ENCODE measurements around the gene CALN1. TPM values are rescaled to one million over a fixed set of nuclear protein-coding genes. Genes with fewer than 3 reads are reported as not detected.

CALN1 gene
- total and polyA plus RNA-seq, 9 donors = under 0.01 to 0.18 (median 0.13) TPM; not detected in 2

- no peak overlapping the region for H3K27ac ChIP-seq
- H3K4me3 ChIP-seq = no peak overlapping the region
- DNase-seq = no peak
- intact Hi-C loops (cut with DNase I) = no loop called here
- no peaks in the 10 kb centered on the region for H3K36me3 ChIP-seq
- no peak for TF ChIP-seq CTCF (IDR thresholded peaks at IDR 0.05)
- no peak for TF ChIP-seq POLR2A (IDR thresholded peaks at IDR 0.05)
- TF ChIP-seq EP300 (IDR thresholded peaks at IDR 0.05) = no peak
- no peaks in the 10 kb centered on the region for H3K9me3 ChIP-seq
- 87 to 92% (median 89%) methylated on average over 17 of the region's 17 CpGs for WGBS, 3 donors
- no peaks in the 10 kb centered on the region for H3K4me1 ChIP-seq (ENCODE audit: insufficient read depth)
- no peaks in the 10 kb centered on the region for H3K27me3 ChIP-seq
Measured at GRCh38 chr7:71942115-71942514, 470.0 kb downstream of the CALN1 start.

- DNase-seq = no peak
- no peaks in the 10 kb centered on the region for H3K36me3 ChIP-seq
- H3K4me1 ChIP-seq (ENCODE audit: insufficient read depth) = no peaks in the 10 kb centered on the region
- H3K4me3 ChIP-seq = no peak overlapping the region
- 68 to 77% (median 74%) methylated on average over 4 of the region's 4 CpGs for WGBS, 3 donors
- intact Hi-C loops (cut with DNase I) = no loop called here
- TF ChIP-seq POLR2A (IDR thresholded peaks at IDR 0.05) (no peak), EP300 (IDR thresholded peaks at IDR 0.05) (no peak), CTCF (IDR thresholded peaks at IDR 0.05) (no peak)
- H3K9me3 ChIP-seq = no peaks in the 10 kb centered on the region
- H3K27me3 ChIP-seq = no peaks in the 10 kb centered on the region
- no peak overlapping the region for H3K27ac ChIP-seq
Measured at GRCh38 chr7:71937840-71938371, 474.2 kb downstream of the CALN1 start.

- intact Hi-C loops (cut with DNase I) = no loop called here
- no peaks in the 10 kb centered on the region for H3K9me3 ChIP-seq
- H3K36me3 ChIP-seq = no peaks in the 10 kb centered on the region
- no peak for TF ChIP-seq POLR2A (IDR thresholded peaks at IDR 0.05)
- no peak for TF ChIP-seq CTCF (IDR thresholded peaks at IDR 0.05)
- TF ChIP-seq EP300 (IDR thresholded peaks at IDR 0.05) = no peak
- no peak overlapping the region for H3K27ac ChIP-seq
- no peak overlapping the region for H3K4me3 ChIP-seq
- no peak for DNase-seq
- WGBS, 3 donors = 83 to 95% (median 83%) methylated on average over 5 of the region's 5 CpGs
- H3K27me3 ChIP-seq = no peaks in the 10 kb centered on the region
- no peaks in the 10 kb centered on the region for H3K4me1 ChIP-seq (ENCODE audit: insufficient read depth)
Measured at GRCh38 chr7:71935674-71936073, 476.5 kb downstream of the CALN1 start.

DNA sequence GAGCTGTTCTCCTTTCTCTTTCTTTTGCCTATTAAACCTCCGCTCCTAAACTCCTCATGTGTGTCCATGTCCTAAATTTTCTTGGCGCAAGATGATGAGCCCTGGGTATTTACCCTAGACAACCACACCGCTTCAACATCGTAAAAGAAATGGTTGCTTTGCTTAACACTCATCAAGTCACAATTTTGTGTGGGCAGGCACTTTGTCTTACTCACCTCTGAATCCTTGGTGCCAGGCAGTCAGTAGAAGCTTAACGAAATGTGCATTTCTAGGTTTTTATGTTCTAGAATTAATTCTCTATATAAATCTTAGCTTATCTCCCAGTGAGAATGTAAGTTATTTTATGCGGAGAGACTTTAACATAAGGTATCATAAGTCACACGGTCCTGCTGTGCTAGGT, 478.7 kb downstream of the CALN1 start:
- Histone ChIP-seq H3K36me3 (no peaks in the 10 kb centered on the region), H3K4me3 (no peak overlapping the region), H3K4me1 (ENCODE audit: insufficient read depth) (no peaks in the 10 kb centered on the region), H3K9me3 (no peaks in the 10 kb centered on the region), H3K27ac (no peak overlapping the region), H3K27me3 (no peaks in the 10 kb centered on the region)
- WGBS, 3 donors = 79 to 80% (median 80%) methylated on average over 7 of the region's 7 CpGs
- DNase-seq = no peak
- intact Hi-C loops (cut with DNase I) = no loop called here
- no peak for TF ChIP-seq CTCF (IDR thresholded peaks at IDR 0.05)
- TF ChIP-seq EP300 (IDR thresholded peaks at IDR 0.05) = no peak
- no peak for TF ChIP-seq POLR2A (IDR thresholded peaks at IDR 0.05)

All from ovary (tissue), 9 donors.